ENCODE data around the gene SUMO2.
"Not testable (repeated sequence)": the region's sequence is repeated elsewhere in the genome, so short reads cannot be mapped to it uniquely, and the experiment has no call there.

The SUMO2 gene

DNA sequence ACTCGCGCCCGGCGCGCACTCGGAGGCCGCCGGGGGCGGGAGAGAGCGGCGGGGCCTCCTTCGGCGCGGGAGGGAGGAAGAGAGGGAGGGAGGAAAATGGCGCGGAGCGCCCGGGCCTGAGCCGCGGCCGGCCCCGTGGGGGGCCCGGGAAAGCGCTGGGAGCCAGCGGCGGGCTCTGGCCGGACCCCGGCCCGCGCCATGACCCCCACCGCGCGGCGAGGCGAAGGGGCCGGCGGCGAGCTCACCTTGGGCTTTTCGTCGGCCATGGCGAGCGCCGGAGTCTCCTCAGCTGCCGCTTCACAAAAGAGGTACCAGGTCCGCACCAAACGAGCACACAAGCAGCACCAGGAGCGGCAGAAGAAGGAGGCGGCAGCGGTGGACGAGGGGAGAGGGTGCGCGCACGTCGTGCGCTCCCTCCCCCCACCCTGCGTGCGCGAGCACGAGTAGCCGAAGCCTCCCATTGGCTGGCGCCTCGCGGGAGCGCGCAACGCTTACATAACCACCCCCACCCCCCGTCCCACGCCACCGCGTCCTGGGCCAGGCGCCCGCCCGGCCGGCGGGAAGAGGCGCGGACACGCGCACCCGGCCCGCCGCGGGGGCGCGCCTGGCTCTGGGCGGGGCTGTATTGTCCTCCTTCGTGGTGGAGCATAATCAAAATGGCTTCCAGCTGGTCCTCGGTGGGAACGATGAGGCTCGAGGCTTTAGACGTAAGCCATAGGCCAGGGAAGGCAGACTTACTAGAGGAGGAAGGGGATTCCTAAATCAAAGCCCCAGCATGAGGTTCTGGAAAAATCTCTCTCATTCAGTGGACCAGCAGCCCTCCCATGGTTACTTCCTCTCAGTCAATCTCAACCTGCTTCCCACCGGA, at the start of gene SUMO2:
Gene SUMO2 (minus strand): TSS at position 391 of the 868 bp plus-strand sequence. CDS start 125 bp downstream, at position 266.
- DNase-seq (ENCODE audit: low spot score), result peak; percentile 99

DNA sequence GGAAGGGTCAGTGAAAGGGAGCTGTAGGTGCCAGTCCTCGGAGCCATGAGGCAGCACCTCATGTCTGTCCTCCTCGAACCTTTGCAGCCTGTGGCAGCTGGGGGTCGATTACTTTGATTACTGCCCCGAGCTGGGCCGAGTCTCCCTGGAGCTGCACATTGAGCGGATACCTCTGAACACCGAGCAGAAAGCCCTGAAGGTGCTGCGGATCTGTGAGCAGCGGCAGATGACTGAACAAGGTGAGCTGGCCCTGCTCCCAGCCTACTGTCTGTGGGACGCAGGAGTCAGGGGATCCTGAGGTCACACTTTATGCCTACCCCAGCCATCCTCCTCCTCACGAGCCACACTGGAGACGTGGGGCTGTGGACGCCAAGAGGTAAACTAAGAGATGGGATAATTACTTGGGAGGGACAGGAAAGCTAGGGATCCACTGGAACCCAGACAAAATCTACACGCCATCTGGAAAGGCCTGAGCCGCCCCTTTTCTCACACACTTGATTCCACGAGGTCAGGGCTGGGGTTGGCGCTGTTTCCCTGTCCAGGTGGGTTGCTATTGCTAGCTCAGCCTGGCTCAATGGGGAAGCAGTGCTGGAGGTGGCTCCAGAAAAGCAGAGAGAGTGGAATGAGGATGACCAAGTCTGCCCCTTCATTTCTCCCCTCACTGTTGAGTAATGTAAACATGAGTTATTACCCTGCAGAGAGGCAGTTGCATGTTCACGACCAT, 49.1 kb upstream of the SUMO2 start:
- DNase-seq (ENCODE audit: low spot score), result no peak

DNA sequence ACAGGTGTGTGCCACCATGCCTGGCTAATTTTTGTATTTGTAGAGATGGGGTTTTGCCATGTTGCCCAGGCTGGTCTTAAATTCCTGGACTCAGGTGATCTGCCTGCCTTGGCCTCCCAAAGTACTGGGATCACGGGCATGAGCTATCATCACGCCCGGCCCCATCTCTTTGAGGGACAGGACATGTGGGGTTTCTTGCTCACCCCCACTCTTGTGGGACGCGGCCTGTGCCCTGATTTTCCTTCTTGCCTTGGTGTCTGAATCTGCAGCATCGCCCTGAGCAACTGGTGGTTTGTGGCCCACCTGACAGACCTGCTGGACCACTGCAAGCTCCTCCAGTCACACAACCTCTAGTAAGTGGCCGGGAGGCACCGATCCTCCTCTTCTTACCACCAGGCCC, 48.3 kb upstream of the SUMO2 start:
- no peak for DNase-seq (ENCODE audit: low spot score)

DNA sequence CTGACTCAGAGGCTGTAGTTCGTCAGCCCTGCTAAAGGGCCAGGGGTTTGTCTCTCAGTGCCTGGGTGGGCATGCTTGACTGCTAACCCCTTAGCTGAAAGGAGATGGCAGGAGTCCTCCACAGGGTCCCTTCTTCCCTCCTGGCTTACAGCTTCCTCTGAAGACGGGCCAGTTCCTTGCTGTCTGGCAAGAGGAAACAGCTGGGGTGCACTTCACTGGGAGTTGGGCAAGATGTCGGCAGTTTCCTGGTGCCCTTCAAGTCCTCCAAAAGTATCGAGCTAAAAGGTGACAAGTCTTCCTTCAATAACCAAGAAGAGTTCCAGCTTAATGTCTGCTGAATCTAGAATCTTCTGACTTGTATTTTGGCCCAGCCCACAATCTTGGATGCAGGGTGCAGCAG, 46.1 kb upstream of the SUMO2 start:
- DNase-seq (ENCODE audit: low spot score), result no peak

DNA sequence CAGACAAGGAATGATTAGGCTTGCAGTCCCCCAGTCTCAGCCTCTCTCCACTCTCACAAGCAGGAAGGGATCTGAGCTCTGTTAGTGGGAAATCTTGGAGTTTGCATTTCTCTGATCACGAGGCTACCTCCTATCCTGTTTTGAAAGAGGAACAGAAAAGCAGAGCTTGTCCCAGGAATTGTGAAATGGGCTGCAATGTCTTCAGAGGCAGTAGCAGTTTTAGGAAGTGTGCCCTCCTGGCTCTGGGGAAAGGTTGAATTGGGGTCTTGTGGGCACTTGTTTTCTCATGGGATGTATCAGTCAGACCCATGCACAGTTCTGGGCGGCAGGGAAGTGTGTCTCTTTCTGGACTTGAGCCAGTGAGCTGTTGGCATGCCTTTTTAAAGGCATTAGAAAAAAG, 45.5 kb upstream of the SUMO2 start:
- no peak for DNase-seq (ENCODE audit: low spot score)

DNA sequence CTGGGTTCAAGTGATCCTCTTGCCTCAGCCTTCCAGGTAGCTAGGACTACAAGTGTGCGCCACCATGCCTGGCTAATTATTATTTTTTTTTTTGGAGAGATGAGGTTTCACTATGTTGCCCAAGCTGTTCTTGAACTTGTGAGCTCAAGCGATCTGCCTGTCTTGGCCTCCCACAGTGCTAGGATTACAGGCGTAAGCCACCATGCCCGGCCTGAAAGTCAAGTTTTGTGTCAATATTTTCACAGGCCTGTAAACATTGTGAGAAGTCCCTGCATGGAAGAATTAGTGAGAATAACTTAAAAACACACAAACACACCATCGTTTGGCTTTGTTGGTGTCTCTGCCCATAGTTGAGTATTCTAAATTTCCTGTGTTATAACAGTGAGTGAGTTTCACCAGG, 45.0 kb upstream of the SUMO2 start:
- no peak for DNase-seq (ENCODE audit: low spot score)

DNA sequence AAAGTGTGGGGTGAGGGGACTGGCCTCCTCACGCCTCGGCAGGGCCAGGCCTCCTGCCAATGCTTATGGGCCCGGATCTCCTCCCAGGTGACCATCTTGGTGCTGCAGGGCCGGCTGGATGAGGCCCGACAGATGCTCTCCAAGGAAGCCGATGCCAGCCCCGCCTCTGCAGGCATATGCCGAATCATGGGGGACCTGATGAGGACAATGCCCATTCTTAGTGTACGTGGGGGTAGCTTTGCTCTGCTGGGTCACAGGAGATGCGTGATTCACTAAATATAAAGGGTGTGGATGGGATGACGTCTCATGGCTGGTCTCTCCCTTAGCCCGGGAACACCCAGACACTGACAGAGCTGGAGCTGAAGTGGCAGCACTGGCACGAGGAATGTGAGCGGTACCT, 42.3 kb upstream of the SUMO2 start:
- no peak for DNase-seq (ENCODE audit: low spot score)

DNA sequence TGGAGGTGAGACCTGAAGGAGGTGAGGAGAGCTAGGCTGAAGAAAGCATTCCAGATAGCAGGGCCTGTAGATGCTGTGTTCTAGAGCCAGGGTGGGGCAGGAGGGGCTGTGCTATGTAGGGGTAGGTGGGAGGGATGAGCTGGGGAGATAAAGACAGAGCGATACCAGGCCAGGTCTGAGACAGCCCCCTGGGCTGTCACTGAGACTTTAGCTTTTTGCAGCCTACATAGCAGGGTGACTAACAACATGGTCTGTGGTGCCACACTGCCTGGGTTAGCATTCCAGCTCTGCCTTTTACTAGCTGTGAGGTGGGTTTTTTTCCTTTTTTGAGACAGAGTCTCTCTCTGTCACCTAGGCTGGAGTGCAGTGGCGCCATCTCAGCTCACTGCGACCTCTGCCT, 37.1 kb upstream of the SUMO2 start:
- DNase-seq (ENCODE audit: low spot score), result no peak

DNA sequence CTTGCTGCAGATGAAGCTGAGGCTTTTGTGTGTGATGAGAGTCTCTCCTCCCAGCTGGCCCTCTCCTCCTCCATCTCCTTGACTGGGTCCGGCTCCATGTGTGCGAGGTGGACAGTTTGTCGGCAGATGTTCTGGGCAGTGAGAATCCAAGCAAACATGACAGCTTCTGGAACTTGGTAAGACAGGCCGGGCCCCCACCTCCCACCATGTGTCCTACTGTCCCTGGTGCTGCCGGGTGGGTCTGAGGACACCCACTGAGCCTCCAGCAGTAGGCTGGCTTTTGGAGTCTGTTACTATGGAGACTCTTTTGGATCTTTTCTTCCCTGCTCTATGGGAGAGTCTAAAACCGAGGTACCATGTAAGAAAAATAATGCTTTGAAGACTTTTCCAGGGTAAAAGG, 35.4 kb upstream of the SUMO2 start:
- DNase-seq (ENCODE audit: low spot score), result no peak

DNA sequence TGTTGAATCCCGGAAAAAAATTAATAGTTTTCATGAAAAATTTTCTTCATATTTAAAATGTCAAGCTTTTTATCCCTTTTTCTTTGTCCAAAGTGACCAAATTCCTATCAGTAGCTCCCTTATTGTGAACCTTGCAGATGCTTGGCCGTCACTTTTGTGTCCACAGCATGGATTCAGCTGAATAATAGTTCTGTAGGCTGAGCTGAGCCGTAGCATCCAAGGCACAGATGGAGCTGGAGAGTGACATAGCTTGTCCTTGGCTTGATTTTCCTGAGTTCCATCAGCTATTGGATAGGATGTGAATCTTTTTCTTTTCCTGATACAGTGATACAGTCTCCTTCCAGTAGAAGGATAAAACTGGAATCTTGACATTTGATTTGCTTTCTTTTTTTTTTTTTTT, 26.3 kb upstream of the SUMO2 start:
- DNase-seq (ENCODE audit: low spot score), result no peak

DNA sequence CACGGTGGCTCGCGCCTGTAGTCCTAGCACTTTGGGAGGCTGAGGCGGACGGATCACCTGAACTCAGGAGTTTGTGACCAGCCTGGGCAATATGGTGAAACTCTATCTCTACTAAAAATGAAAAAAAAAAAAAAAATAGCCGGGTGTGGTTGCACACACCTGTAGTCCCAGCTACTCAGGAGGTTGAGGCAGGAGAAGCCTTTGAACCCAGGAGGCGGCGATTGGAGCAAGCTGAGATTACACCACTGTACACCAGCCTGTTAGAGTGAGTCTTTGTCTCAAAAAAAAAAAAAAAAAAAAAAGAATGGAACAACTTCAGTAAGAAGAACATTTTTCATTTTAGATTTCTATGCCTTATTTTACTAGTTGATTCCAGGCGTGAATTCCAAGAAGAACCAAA, 25.4 kb upstream of the SUMO2 start:
- no peak for DNase-seq (ENCODE audit: low spot score)

DNA sequence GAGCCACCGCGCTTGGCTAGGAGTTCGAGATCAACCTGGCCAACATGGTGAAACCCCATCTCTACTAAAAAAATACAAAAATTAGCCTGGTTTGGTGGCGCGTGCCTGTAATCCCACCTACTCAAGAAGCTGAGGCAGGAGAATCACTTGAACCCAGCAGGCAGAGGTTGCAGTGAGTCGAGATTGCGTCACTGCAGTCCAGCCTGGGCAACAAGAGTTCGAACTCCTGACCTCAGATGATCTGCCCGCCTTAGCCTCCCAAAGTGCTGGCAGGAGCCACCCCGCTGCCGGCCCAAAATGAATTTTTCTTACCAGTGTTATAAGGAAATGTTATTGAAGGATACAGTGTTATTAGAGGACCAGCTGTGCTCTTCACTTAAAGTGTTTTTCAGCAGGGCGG, 25.0 kb upstream of the SUMO2 start:
- DNase-seq (ENCODE audit: low spot score), result no peak

DNA sequence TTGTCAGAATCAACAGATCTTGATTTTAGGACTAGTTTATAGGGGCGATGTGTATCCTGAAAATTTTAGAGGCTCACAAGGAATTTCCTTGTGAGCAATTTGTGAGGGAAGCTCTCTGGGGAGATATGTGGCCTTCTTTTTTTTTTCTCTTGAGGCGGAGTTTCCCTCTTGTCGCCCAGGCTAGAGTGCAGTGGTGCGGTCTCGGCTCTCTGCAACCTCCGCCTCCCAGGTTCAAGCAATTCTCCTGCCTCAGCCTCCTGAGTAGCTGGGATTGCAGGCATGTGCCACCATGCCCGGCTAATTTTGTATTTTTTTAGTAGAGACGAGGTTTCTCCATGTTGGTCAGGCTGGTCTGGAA, 24.3 kb upstream of the SUMO2 start:
- not testable (repeated sequence) for DNase-seq (ENCODE audit: low spot score)

DNA sequence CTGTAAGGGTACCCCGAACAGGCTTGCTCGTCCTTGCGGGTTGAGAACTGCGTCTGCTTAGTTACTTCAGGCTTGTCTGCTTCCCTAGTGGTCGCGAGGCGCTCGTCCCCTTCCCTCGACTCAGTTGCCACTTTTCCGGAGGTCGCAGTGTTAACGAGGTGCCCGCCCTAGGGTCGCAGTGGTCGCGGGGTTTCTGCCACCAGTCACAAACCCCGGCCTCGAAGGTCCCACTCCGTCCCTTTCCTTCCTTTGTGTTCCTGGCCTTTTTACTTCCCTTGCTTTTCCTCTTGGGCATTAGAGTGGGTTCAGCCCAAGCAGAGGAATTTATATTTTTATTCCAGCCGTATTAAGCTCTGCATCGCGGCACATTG, 23.0 kb upstream of the SUMO2 start:
- no peak for DNase-seq (ENCODE audit: low spot score)

DNA sequence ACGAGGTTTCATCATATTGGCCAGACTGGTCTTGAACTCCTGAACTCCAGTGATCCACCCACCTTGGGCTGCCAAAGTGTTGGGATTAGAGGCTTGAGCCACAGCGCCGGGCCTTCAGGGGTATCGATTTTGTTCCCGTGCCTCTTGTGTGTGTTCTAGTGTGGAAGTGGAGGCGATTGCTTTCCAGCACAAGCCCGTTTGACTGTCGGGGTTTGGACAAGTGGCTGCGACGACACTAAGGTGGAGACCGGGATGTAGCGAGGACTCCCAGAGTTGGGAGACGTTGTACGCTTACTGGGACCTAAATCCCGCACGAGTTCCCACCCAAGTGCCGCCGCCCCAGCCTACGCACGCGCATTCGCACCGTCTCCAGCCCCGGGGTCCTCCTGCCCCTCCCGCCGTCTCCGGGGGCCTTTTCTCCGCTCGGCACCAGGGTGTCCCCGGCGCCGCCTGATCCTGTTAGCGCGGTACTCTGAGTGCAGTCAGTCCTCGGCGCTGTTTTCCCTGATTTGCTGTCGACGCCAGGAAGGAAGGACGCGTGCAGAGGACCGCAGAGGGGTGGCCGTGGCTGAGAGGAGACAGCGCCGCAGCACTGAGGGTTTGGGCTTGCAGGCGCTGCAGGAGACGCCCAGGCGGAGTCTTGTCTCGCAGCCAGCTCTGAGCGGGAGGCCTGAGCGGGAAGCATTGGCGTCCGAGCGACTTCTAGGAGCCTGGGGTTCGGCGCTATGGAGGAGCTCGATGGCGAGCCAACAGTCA, 22.5 kb upstream of the SUMO2 start, which contains the start of gene NUP85:
Gene NUP85 (plus strand): TSS at position 643 of the 756 bp plus-strand sequence. CDS start 83 bp downstream, at position 726.
- DNase-seq (ENCODE audit: low spot score), result peak; percentile 97

DNA sequence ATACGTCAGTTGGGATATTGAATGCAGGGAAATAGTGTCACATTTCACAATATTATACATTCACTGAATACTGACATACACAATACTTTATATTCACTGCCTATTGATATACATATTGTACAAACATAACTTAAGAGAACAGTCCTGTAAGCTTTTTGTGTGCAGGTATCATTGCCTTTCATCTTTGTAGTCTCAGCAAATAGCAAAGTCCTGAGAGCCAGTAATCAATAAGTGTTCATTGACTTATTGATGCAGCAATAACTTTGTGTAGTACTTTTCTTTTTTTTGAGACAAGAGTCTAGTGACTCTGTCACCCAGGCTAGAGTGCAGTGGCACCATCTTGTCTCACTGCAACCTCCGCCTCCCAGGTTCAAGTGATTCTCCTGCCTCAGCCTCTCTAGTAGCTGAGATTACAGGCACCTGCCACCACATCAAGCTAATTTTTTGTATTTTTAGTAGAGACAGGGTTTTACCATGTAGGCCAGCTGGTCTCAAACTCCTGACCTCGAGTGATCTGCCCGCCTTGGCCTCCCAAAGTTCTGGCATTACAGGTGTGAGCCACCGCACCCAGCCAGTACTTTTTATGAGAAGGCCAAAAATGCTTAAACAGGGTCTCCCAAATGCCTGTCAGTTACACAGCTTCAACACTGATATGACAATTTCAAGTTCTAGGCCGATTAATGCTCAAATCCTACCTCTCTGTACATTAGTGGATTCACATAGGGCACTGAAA, 17.3 kb upstream of the SUMO2 start:
- no peak for DNase-seq (ENCODE audit: low spot score)

DNA sequence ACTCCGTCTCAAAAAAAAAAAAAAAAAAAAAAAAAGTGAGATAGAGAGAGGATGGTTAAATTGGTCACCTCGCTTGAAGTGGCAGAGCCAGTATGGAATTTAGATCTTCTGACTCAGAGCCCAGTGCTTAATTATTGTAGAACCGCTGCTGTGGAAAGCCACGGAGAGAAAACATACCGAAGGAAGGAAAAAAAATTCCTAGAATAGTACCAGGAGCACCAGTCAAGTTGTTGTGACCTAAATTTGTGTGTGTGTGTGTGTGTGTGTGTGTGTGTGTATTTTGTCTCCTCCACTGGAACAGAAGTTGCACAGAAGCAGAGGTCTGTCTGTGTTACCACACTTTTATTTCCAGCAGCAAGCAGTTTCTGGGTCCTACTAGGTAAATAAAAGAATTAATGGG, 12.1 kb upstream of the SUMO2 start:
- DNase-seq (ENCODE audit: low spot score), result no peak

DNA sequence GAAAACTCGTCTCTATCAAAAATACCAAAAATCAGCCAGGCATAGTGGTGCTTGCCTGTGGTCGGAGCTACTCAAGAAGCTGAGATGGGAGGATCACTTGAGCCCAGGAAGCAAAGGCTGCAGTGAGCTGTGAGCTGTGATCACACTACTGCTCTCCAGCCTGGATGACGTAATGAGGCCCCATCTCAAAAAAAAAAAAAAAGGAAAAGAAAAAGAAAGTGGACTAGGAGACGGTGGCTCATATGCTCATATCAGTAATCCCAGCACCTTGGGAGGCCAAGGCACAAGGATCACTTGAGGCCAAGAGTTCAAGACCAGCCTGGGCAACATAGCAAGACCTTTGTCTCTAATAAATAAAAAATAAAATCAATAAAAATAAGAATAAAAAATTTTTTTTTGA, 8.8 kb upstream of the SUMO2 start:
- DNase-seq (ENCODE audit: low spot score), result no peak

DNA sequence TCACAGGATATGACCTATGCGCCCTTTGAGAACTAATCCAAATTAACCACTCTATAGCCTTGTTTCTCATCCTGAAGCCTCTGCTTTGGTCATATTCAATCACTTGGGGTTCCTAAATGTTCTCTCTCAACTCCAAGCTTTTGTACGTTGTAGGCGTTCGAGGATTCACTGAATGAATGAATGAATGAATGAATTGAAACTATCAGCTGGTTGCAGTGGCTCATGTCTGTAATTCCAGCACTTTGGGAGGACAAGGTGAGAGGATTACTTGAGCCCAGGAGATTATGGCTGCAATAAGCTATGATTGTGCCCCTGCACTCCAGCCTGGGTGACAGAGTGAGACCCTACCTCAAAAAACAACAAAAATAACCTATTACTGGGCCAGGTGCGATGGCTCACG, 5.9 kb upstream of the SUMO2 start:
- DNase-seq (ENCODE audit: low spot score), result no peak

DNA sequence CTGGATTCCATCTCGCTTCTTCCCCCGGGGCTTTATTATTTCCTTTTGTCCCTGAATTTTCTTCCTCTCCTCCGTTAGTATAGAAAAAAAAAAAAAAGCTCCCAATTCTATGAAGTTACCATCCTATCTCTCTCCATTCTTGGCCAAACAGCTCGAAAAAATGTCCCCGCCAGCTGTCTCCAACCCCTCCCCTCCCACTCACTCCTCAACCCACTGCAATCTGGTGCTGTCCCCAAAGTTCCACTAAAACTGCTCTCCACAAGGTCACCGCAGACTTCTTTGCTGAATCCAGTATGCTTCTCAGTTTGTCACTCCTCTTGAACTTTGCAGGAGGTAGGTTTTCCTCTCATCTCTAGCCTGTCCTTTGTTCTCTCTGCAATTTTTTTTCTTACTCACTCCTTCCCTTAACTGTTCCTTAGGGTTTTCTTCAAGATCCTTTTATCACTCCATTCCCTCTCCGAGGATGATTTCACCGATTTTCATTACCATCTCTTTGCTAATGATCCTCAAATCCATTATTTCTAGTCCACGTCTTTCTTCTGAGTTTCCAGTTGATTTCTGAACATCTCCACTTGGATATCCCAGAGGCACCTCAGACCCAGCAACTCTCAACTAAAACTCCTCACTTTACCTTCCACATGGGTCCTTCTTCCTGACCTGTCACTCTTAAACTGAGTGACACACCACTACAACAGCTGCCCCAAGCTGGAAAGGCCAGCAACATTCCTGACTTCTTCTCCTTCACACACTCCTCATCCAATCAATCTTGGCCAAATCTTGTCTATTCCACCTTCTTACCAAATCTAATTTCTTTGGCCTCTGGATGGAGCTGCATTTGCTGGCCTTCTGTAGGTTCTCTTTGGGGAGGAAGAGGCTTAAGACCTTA, 1.5 kb upstream of the SUMO2 start:
- DNase-seq (ENCODE audit: low spot score), result no peak

DNA sequence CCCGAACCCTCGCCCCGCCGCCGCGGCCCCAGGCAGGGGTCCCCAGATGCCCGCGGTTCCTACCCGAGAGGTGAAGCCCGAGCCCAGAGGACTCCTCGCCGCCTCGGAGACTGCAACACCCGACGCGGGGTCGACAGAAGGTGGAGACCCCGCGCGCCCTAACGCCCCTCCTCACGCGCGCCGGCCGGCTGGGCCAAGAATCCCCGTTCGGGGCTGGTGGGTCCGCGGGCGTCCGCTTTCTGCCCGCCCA, 515 bp downstream of the SUMO2 start:
- no peak for DNase-seq (ENCODE audit: low spot score)

Measured in HuH-7 (cell line).